Measurements from ENCODE around the gene FXYD3.
"Not testable (repeated sequence)": the region's sequence is repeated elsewhere in the genome, so short reads cannot be mapped to it uniquely, and the experiment has no call there.

DNA sequence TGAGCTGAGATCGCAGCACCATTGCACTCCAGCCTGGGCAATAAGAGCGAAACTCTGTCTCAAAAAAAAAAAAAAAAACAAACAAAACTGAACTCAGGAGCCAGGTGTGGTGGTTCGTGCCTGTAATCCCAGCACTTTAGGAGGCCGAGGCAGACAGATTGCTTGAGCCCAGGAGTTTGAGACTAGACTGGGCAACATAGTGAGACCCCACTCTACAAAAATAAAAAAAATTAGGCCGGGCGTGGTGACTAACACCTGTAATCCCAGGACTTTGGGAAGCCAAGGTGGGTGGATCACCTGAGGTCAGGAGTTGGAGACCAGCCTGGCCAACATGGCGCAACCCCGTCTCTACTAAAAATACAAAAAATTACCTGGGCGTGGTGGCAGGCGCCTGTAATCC is 13.7 kb upstream of the FXYD3 start:
- TF ChIP-seq, protein P1, sequence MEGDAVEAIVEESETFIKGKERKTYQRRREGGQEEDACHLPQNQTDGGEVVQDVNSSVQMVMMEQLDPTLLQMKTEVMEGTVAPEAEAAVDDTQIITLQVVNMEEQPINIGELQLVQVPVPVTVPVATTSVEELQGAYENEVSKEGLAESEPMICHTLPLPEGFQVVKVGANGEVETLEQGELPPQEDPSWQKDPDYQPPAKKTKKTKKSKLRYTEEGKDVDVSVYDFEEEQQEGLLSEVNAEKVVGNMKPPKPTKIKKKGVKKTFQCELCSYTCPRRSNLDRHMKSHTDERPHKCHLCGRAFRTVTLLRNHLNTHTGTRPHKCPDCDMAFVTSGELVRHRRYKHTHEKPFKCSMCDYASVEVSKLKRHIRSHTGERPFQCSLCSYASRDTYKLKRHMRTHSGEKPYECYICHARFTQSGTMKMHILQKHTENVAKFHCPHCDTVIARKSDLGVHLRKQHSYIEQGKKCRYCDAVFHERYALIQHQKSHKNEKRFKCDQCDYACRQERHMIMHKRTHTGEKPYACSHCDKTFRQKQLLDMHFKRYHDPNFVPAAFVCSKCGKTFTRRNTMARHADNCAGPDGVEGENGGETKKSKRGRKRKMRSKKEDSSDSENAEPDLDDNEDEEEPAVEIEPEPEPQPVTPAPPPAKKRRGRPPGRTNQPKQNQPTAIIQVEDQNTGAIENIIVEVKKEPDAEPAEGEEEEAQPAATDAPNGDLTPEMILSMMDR (IDR thresholded peaks at IDR 0.05 in 4 of 5, conservative IDR thresholded peaks at IDR 0.05 in 1 of 5) = not testable (repeated sequence)
- TF ChIP-seq POLR2A (IDR thresholded peaks at IDR 0.05) = not testable (repeated sequence)

Measured in gastrocnemius medialis (tissue), 4 donors.